ENCODE measurements around the gene BLOC1S5. TPM values are rescaled to one million over a fixed set of nuclear protein-coding genes. Genes with fewer than 3 reads are reported as not detected.

Gene BLOC1S5
- total RNA-seq, 1 experiment from 2014 or later, result 11.8 TPM

DNA sequence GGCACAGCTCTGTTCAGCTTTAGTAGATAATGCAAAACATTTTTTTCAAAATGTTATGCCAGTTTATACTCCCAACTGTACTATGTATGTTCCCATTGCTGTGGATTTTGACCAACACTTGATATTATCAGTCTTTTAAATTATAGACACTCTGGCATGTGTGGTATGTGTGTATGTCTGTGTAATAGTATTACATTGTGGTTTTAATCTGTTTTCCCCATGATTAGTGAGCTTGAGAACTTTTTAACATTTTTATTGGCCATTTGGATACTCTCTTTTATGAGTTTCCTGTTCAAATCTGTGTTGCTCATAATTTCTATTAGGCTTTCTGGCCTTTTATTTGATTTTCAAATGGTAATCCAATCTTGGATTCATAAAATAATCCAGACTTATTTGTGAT is 84.4 kb downstream of the BLOC1S5 start:
- CTCF ChIA-PET, result no interaction called here
- intact Hi-C loops (cut with micrococcal nuclease; ENCODE audit: unreplicated experiment), result no loop called here
- H3K4me3 ChIP-seq (ENCODE audit: low read depth in 2 of 2, low read length in 2 of 2), result no peak overlapping the region
- POLR2A ChIA-PET, result no interaction called here
- peaks cover 14% of the 10 kb centered on the region for H3K4me1 ChIP-seq (ENCODE audit: control insufficient read depth, insufficient read depth, low read length)
- H3K36me3 ChIP-seq (ENCODE audit: control insufficient read depth, insufficient read depth, low read length), result no peaks in the 10 kb centered on the region
- no peak for TF ChIP-seq SIN3A (IDR thresholded peaks at IDR 0.05; ENCODE audit: borderline replicate concordance, insufficient read depth, low read depth, low read length)
- TF ChIP-seq TCF7L2 (IDR thresholded peaks at IDR 0.05; ENCODE audit: low read depth, low read length), result no peak
- TF ChIP-seq, protein P1, sequence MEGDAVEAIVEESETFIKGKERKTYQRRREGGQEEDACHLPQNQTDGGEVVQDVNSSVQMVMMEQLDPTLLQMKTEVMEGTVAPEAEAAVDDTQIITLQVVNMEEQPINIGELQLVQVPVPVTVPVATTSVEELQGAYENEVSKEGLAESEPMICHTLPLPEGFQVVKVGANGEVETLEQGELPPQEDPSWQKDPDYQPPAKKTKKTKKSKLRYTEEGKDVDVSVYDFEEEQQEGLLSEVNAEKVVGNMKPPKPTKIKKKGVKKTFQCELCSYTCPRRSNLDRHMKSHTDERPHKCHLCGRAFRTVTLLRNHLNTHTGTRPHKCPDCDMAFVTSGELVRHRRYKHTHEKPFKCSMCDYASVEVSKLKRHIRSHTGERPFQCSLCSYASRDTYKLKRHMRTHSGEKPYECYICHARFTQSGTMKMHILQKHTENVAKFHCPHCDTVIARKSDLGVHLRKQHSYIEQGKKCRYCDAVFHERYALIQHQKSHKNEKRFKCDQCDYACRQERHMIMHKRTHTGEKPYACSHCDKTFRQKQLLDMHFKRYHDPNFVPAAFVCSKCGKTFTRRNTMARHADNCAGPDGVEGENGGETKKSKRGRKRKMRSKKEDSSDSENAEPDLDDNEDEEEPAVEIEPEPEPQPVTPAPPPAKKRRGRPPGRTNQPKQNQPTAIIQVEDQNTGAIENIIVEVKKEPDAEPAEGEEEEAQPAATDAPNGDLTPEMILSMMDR (IDR thresholded peaks at IDR 0.05), result no peak
- TF ChIP-seq POLR2AphosphoS5 (IDR thresholded peaks at IDR 0.05; ENCODE audit: low read depth, low read length), result no peak
- TF ChIP-seq, protein P2, sequence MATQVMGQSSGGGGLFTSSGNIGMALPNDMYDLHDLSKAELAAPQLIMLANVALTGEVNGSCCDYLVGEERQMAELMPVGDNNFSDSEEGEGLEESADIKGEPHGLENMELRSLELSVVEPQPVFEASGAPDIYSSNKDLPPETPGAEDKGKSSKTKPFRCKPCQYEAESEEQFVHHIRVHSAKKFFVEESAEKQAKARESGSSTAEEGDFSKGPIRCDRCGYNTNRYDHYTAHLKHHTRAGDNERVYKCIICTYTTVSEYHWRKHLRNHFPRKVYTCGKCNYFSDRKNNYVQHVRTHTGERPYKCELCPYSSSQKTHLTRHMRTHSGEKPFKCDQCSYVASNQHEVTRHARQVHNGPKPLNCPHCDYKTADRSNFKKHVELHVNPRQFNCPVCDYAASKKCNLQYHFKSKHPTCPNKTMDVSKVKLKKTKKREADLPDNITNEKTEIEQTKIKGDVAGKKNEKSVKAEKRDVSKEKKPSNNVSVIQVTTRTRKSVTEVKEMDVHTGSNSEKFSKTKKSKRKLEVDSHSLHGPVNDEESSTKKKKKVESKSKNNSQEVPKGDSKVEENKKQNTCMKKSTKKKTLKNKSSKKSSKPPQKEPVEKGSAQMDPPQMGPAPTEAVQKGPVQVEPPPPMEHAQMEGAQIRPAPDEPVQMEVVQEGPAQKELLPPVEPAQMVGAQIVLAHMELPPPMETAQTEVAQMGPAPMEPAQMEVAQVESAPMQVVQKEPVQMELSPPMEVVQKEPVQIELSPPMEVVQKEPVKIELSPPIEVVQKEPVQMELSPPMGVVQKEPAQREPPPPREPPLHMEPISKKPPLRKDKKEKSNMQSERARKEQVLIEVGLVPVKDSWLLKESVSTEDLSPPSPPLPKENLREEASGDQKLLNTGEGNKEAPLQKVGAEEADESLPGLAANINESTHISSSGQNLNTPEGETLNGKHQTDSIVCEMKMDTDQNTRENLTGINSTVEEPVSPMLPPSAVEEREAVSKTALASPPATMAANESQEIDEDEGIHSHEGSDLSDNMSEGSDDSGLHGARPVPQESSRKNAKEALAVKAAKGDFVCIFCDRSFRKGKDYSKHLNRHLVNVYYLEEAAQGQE (IDR thresholded peaks at IDR 0.05; ENCODE audit: insufficient read depth in 1 of 2, low read depth in 2 of 2, low read length in 1 of 2), result no peak
- in situ Hi-C loops (cut with HindIII; ENCODE audit: low pct_unique_long_range_greater_than_20kb, low sequenced_read_pairs), result no loop called here
- H3K27ac ChIP-seq (ENCODE audit: low read length), result no peak overlapping the region
- ATAC-seq (no peak), DNase-seq (ENCODE audit: low read depth, low spot score) (no peak)
- no peaks in the 10 kb centered on the region for H3K9me3 ChIP-seq (ENCODE audit: control insufficient read depth, insufficient read depth, low read depth, low read length)
- no peaks in the 10 kb centered on the region for H3K27me3 ChIP-seq (ENCODE audit: control insufficient read depth, insufficient read depth, low read length)
- BruUV-seq (replicated peaks), result no TSS peak

DNA sequence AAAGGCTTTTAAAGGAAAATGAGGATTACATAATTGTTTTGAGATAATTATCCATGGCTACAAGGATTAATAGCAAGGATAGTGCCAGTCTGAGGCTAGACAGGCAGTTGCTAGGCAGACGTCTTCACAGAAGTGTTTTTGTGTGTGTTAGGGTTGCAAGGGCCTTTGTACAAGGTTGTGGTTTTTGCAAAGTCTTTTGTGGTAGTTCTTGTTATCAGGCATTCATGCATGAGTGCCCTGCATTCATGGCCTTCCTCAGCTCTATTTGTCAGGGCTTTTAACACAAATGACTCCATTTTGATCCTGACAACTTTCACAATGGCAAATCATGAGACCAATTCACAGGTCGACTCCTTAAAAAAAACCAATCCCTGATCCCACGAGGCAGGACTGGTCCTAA is 85.5 kb downstream of the BLOC1S5 start:
- no peak for TF ChIP-seq POLR2AphosphoS5 (IDR thresholded peaks at IDR 0.05; ENCODE audit: low read depth, low read length)
- TF ChIP-seq TCF7L2 (IDR thresholded peaks at IDR 0.05; ENCODE audit: low read depth, low read length), result no peak
- TF ChIP-seq, protein P1 (IDR thresholded peaks at IDR 0.05), result no peak
- no peak for TF ChIP-seq SIN3A (IDR thresholded peaks at IDR 0.05; ENCODE audit: borderline replicate concordance, insufficient read depth, low read depth, low read length)
- TF ChIP-seq, protein P2 (IDR thresholded peaks at IDR 0.05; ENCODE audit: insufficient read depth in 1 of 2, low read depth in 2 of 2, low read length in 1 of 2), result no peak
- H3K9me3 ChIP-seq (ENCODE audit: control insufficient read depth, insufficient read depth, low read depth, low read length), result no peaks in the 10 kb centered on the region
- ChIA-PET POLR2A (no interaction called here), CTCF (no interaction called here)
- no peak for ATAC-seq
- DNase-seq (ENCODE audit: low read depth, low spot score), result no peak
- BruUV-seq (replicated peaks), result no TSS peak
- no peak overlapping the region for H3K27ac ChIP-seq (ENCODE audit: low read length)
- H3K27me3 ChIP-seq (ENCODE audit: control insufficient read depth, insufficient read depth, low read length), result no peaks in the 10 kb centered on the region
- H3K36me3 ChIP-seq (ENCODE audit: control insufficient read depth, insufficient read depth, low read length), result no peaks in the 10 kb centered on the region
- intact Hi-C loops (cut with micrococcal nuclease; ENCODE audit: unreplicated experiment), result no loop called here
- in situ Hi-C loops (cut with HindIII; ENCODE audit: low pct_unique_long_range_greater_than_20kb, low sequenced_read_pairs), result no loop called here
- H3K4me1 ChIP-seq (ENCODE audit: control insufficient read depth, insufficient read depth, low read length), result peaks cover 20% of the 10 kb centered on the region
- no peak overlapping the region for H3K4me3 ChIP-seq (ENCODE audit: low read depth in 2 of 2, low read length in 2 of 2)
